GM19025 (cell line): ENCODE data around the gene NDE1.
"Not testable (repeated sequence)": the region's sequence is repeated elsewhere in the genome, so short reads cannot be mapped to it uniquely, and the experiment has no call there.

ENCODE experiments used
- ATAC-seq: cut with Tn5 transposase; IDR thresholded peaks from one replicate; pipeline ENCODE4 v1.9.1; 2021; ENCODE audit warnings: mild to moderate bottlenecking, low read depth, moderate library complexity; ENCODE audit not compliant: unreplicated experiment

Gene NDE1

DNA sequence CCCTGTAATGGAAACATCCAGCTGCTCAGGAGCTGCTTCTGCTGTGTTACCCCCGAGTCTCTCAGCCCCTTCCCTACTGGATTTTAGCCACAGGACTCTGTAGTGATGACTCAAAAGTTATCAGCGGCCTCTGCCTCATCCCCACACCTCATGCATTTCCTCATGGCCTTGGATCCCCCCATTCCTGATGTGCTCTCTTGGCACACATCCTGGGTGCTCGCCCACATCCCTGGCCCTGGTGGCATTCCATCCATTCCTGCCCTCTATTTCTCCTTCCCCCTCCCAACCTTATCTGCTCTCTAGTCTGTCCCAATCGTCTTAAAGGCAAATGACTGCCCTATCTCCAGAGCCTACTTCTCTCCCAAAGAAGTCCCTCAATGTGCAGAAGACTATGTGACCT is 31.7 kb upstream of the NDE1 start:
- no peak for ATAC-seq

DNA sequence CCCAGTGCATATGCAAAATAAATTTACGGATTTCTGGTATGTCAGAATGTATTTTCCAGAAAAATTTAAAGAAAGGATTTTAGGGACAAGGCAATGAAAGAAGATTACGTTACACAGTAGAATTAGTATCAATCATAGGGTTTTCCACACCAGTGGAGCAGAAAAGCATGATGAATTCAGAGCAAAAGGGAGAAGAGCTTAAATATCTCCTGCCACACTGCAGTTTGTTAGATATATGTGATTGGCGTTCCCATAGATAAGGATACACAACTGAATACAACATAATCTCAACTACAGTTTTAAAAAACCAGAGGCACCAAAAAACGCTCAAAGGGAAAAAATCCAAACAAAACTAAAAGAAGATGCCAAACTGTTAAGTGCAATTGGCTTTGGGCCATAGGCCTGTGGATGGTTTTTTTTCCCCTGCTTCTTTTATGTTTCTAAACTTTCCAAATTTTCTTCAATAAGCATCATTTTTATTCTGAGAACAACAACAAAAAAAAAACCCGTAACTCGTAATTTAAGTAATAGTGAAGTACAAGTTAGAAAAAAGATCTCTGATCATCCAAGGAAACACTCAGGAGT is 29.3 kb upstream of the NDE1 start:
- ATAC-seq, result no peak

DNA sequence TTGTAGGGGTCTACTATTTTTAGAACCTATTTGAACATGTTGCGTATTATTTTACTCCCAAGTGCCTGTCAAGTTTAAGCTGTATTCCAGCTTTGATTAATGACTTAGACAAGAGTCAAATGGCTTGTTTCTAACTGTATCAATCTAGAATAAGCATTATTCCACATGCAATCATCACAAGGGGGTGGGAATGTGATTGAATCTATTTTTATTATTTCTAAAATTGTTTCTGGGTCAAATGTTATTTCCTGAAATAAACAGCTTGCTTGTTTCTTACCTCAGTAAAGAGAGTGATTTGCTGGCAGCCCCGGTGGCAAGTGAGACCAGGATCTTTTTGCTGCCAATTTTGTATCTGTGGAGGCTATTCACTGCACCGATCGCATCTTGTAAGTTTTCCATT is 28.6 kb upstream of the NDE1 start:
- ATAC-seq, result no peak

DNA sequence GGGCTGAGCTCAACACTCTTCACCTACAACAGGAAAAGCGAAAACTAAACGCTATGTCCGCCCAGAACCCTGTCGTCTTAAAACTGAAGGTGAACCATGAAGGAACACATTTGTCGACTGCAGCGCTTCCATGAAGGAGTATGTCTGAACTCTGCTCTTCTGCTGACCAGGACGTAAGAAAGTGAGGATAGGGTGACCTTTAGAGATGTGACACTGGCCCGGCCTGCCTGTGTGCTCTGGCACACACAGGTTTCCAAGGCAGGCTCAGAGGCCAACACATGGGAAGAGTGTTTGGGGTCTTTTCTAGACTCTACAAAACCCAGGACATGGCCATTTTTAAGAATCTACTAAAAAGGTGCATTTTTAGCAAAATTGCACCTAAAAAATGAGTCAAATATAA is 28.2 kb upstream of the NDE1 start:
- no peak for ATAC-seq

DNA sequence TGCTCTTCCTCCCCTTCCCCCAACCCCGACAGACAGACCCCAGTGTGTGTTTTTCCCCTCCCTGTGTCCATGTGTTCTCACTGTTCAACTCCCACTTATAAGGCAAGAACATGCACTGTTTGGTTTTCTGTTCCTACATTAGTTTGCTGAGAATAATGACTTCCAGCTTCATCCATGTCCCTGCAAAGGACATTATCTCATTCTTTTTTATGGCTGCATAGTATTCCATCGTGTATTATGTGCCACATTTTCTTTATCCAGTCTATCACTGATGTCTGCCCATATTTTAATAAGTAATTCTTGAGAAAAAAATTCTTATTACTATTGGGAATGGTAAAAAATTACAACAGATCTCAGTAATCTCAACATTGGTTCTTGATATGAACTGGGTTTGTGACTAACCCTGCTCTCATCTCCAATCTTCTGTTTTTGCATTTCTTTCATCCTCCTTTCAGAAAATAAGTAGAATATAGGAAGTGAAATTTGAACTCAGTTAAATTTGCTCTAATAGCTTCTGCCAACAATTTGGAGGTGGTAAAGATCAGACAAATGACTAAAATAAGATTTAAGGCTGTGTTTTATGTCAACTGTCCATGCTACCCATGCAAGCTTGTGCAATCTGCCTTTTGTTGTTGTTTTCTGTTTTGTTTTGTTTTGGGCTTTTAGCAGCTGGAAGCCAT is 18.2 kb upstream of the NDE1 start:
- no peak for ATAC-seq

DNA sequence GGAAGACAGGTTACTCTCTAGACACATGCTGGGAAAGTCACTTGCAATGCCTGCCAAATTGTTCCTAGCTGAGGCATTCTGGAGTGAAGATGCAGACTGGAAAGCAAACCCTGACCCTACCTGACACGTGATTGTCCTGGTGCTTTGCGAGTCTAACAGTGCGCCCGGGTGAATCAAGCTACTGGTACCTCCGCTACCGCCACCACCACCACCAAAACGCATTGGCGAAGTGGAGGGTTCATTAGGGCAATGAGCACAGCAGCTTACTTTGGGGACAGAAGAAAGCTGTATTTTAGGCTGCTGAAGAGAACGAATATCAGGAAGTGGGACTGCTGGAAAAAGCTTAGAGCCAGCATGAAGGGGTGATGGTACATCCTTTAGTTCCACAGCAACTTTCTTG is 14.1 kb upstream of the NDE1 start:
- no peak for ATAC-seq

DNA sequence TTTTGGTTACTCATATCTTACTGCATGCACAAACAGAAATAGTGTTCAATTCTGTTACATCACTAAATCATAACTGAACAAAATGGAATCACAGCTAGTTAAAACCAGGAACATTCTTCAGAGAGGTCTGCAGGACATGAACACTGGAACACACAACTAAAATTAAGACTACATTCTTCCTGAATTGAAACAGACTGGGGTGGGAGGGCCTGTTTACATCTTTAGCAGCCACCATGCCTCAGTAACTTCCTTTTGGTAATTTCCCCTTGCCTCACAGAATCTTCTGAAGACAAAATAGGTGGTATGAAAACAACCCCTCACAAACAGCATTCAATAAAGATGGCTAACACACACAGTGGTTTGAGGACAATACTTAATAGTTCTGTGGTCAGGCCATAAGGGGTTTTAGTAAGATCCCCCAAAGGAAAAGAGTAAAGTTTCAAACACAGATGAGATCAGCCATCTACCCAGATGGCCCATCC is 13.6 kb upstream of the NDE1 start:
- ATAC-seq, result no peak

DNA sequence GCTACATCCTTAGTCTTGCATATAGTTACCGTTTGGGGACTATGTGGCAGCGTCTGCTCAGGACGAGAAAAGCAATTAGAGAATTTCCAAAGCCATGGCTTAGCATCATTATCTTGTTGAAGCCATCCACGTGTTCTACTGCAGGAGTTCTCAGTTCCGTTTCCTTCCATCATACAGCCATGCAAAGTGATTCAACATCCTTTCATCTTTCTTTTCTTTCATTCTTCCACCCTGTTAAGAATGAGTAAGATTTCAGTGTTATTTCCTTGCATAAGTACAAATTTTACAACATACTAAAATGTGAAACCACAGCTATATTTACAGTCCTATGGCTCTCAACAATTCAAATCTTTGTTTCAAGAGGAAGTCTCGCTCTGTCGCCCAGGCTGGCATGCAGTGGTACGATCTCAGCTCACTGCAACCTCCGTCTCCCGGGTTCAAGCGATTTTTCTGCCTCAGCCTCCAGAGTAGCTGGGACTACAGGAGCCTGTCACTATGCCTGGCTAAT is 10.9 kb upstream of the NDE1 start:
- ATAC-seq, result no peak

DNA sequence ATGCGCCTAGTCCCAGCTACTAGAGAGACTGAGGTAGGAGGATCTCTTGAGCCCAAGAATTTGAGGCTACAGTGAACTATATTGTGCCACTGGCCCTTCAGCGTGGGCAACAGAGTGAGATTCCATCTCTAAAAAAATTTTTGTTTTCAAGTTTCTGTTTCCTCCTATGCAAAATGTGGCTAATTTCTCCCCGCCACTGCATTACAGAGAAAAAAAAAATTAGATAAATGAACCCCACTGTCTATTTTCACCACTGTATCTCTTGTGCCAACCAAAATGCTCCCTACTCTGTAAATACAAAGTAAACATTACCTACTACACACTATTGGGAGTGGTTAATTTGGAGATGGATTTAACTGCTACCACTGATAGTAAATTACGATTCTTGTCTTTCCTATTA is 9.1 kb upstream of the NDE1 start:
- ATAC-seq, result no peak

DNA sequence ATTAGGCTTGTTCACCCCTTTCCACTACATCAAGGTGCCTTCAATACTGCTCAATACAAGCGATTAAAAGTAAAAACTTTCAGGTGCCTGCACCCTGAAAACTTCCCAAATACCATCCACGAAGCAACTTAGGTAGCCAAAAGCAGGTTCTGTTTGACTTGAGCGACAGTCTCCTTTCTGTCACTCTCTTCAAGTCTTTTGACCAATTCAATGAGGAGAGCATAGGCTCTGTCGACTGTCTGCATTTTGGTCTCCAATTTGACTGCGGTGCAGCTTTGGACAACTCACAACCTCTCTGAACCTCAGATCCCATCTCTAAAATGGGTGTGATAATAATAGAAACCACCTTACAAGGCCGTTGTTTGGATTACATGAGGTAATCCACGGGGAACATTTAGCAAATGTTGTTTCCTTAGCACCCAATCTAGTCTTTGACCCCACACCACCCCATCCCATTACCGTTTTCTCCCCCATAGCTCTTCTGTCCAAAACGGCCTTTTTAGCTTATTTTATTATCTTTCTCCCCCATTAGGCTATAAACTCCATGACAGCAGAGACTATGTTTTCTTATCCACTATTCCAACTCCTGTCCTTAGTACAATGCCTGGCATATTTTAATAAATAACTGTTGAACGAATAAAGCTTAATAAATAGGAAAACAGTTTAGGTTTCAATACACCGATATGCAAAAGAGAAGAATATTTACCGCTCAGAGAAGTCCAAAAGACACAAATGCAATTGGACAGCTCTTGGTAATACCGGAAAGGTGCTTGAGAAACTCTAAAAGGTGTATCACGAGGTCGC is 8.1 kb upstream of the NDE1 start:
- ATAC-seq, result no peak

DNA sequence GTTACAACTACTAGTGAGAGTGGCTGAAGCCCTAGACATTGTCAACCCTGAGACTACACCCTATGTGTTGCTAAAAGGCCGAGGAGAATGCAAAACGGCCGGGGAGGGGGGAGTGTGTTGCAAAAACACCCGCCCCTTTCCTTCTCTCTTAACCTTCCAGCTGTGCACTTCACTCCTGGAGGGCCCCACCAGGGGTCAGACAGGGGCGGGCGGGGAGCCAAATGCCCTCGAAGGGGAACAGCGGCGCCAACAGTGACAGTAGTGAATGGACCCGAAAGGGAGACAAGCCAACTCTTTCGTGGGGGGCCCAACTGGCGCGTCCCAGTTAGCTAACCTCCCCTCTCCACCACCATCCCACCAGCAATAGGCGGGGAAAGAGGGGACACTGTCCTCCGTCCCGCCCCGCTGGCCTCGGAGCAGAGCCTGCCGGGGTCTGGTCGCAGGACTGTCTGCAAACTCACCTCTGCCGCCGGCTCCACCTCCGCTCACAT is 7.4 kb upstream of the NDE1 start:
- peak; percentile 47 for ATAC-seq

DNA sequence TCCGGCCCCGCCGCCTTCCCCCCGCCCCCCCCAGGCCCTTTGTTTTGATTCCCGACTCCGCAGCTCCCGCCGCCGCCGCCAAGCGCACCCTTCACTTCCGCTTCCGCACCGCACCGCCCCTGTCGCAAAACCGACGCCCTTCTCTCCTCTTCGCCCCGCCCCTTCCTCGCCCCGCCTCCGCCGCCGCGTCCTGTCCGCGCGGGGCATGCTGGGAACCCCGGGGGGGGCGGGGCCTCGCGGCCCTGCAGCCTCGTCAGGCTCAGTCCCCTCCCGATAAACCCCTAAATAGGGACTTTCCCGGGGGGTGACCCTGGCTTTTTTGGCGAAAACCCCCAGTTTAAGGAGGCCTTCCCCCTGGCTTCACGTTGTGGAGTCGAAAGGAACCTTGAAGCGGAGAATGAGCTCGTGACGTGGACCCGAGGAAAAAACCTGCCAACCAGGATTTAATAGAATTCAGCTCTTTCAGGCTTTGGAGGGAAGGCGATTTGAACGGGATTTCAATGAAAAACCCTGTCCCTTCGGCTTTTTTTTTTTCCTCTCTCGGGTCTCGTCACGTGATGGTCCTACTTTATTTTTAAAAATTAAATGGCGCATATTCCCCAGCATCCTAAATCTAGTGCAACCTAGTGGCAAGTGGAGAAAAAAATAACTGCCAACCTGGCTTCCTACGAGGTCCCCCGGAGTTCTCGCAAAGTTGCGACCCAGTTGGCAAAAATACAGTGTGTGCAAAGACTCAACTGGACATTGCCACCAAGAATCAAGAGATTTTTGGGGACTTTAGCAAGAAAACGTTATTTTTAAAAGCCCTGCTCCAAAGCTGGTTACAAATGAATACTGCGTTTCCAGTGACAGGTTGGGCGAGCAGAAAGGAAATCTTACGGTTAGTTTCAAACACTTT is 6.7 kb upstream of the NDE1 start, which contains the start of gene MARF1:
MARF1 (minus strand) TSS at position 107 of the 898 bp plus-strand sequence. CDS start 3,921 bp downstream, outside the sequence.
- peak; percentile 52 for ATAC-seq

DNA sequence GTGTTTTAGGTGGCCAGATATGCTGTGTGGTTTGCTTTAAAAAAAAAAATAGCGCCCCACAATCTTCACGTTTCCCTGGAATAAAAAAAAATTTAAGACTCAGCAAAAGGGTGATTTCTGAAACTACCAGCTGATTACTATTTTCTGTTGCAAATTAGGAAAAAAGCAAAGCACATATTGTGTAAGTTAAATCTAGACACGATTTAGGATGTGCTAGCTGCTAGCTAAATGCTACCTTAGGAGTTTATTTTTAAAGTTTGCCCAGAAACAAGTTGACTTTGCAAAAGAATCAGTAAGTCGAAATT is 6.1 kb upstream of the NDE1 start:
- ATAC-seq, result no peak

DNA sequence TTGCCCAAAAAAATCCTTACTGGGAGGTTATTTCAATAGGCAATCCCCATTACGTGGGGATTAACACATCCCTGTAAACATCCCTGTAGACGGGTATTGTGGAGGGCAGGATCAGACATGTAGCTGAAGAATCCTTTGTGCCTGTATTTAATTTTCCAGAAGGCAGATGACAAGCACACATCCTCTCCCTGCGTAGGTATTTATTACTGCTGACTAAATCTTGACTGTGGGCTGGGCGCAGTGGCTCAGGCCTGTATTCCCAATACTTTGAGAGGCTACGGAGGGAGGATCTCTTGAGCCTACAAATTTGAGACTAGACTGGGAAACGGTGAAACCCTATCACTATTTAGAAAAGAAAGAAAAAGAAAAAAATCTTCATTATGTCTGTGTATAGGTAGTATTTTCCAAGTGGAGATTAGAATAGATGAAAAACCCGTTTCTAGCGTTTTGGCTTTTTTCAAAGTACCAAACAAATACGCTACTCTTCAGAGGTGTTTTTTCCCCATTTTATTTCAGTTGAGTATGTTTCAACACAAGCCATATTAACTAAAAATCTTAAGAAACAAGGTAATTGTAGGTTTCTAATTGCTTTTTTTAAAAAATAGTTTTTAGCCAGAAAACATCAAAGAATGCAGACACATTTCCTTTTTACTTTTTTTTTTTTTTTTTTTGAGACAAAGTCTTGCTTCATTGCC is 5.6 kb upstream of the NDE1 start:
- no peak for ATAC-seq

DNA sequence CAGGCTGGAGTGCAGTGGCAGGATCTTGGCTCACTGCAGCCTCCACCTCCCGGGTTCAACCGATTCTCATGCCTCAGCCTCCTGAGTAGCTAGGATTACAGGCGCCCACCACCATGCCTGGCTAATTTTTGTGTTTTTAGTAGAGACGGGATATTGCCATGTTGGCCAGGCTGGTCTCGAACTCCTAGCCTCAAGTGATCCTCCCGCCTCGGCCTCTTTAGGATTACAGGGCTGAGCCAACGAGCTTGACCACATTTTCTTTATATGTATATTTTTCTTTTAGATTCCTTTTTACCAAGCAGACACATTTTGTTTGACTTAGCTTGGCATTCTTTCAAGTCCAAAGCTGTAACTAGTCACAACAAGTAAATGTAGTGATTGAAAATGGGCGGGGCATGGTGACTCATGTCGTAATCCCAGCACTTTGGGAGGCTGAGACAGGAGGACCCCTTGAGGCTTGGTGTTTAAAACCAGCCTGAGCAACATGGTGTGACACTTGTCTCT is 5.0 kb upstream of the NDE1 start:
- ATAC-seq, result not testable (repeated sequence)

DNA sequence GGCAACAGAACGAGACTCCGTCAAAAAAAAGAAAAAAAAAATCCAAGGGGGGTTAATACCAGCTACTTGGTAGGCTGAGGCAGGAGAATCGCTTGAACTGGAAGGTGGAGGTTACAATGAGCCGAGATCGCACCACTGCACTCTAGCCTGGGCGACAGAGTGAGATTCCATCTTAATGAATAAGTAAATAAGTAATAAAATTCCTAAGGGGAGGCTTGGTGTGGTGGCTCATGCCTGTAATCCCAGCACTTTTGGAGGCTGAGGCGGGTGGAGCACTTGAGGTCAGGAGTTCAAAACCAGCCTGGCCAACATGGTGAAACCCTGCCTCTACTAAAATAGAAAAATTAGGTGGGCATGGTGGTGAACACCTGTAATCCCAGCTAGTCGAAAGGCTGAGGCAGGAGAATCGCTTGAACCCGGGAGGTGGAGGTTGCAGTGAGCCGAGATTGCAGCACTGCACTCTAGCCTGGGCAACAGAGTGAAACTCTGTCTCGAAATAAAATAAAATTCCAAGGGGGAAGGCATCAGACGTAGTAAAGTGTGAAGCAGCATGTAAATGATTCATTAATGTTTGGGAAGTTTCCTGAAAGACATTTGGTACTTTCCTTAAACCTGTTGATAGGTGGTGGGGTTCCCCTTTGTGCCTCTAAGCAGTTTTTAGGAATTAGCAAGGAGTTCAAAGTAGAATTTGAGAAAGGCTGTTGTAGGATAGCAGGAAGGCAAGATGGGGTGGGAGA is 3.3 kb upstream of the NDE1 start:
- not testable (repeated sequence) for ATAC-seq

DNA sequence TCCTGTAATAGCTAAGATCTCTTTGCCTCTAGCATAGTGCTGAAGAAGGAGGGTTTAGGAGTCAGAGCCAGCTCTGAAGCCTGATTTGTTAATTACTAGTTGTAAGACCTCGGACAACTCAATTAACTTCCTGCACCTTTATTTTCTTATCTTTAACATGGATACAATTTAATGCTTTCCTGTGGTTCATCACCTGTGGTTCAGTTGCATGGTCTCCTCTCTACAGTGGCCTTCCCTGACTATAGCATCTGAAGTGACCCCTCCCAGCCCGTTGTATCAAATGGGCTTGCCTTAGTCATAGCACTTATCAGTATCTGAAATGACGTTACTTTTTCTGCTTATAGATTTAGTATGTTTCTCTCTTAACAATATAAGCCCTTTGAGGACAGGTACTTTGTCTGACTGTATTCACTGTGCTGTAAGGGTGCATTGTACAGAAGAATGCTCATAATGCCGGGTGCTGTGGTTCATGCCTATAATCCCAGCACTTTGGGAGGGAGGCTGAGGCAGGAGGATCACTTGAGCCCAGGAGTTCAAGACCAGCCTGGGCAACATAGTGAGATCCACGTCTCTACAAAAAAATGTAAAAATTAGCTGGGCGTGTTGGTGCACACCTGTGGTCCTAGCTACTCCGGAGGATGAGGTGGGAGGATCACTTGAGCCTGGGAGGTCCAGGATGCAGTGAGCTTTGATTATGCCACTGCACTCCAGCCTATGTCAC is 2.6 kb upstream of the NDE1 start:
- no peak for ATAC-seq

DNA sequence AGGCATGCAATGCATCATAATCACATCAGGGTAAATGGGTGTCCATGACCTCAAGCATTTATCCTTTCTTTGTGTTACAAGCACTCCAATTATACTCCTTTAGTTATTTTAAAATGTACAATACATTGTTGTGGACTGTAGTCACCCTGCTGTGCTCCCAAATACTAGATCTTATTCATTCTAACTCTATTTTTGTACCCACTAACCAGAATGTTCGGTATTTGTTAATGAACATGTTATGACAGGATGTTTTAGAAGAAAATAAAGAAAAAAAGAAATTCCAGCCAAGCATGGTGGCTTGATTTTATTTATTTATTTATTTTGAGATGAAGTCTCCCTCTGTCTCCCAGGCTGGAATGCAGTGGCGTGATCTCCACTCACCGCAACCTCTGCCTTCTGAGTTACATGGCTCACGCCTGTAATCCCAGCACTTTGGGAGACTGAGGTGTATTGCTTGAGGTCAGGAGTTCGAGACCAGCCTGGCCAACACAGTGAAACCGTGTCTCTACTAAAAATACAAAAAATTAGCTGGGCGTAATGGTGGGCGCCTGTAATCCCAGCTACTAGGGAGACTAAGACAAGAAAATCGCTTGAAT is 1.8 kb upstream of the NDE1 start:
- ATAC-seq, result no peak
